ENCODE measurements around the gene EPG5. TPM values are rescaled to one million over a fixed set of nuclear protein-coding genes. Genes with fewer than 3 reads are reported as not detected.

The EPG5 gene
- total RNA-seq, 1 donor from 2014 or later, result 36.6 TPM

DNA sequence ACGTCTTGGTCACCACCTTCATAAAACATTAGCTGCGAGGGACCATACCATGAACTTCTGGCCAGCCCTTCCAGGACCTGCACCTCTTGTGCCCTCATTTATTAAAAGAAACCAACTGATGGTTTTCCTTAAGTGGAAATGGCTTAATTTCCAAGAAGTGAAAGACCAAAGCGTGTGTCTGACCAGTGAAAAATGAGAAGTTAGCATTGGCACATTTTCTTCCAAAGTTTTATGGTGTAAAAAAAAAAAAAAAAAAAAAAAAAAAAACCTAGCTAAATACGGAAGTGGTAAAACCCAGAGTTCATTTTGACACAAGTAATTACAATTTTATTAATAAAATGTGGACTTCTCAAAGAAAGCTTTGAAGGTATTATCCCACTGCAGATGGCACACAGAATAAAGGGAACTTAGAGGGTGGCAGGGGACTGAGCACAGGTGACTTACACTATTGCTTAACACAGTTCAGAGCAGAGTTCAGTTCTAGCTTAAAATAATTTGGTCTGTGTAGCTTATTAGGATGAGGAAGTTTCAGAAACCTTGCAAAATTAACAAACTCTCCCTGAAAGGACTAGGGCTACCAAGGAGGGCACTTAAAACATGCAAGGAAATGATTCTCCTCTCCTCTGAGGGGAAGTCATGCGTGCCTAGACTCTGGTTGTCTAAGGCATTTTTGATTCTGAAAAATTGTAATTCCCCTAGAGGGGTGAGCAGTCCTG is 42.2 kb upstream of the EPG5 start:
- no peaks in the 10 kb centered on the region for H3K36me3 Mint-ChIP-seq (ENCODE audit: unreplicated experiment)
- H3K27me3 Mint-ChIP-seq (ENCODE audit: unreplicated experiment), result peaks cover 3% of the 10 kb centered on the region
- no peak for DNase-seq
- no peaks in the 10 kb centered on the region for H3K4me1 Mint-ChIP-seq (ENCODE audit: low read depth, unreplicated experiment)
- H3K27ac Mint-ChIP-seq (ENCODE audit: unreplicated experiment), result no peak overlapping the region
- H3K4me3 Mint-ChIP-seq (ENCODE audit: unreplicated experiment), result no peak overlapping the region
- no peaks in the 10 kb centered on the region for H3K9me3 Mint-ChIP-seq (ENCODE audit: unreplicated experiment)
- TF ChIP-seq, protein P1, sequence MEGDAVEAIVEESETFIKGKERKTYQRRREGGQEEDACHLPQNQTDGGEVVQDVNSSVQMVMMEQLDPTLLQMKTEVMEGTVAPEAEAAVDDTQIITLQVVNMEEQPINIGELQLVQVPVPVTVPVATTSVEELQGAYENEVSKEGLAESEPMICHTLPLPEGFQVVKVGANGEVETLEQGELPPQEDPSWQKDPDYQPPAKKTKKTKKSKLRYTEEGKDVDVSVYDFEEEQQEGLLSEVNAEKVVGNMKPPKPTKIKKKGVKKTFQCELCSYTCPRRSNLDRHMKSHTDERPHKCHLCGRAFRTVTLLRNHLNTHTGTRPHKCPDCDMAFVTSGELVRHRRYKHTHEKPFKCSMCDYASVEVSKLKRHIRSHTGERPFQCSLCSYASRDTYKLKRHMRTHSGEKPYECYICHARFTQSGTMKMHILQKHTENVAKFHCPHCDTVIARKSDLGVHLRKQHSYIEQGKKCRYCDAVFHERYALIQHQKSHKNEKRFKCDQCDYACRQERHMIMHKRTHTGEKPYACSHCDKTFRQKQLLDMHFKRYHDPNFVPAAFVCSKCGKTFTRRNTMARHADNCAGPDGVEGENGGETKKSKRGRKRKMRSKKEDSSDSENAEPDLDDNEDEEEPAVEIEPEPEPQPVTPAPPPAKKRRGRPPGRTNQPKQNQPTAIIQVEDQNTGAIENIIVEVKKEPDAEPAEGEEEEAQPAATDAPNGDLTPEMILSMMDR (IDR thresholded peaks at IDR 0.05; ENCODE audit: partially characterized antibody, unreplicated experiment), result no peak

DNA sequence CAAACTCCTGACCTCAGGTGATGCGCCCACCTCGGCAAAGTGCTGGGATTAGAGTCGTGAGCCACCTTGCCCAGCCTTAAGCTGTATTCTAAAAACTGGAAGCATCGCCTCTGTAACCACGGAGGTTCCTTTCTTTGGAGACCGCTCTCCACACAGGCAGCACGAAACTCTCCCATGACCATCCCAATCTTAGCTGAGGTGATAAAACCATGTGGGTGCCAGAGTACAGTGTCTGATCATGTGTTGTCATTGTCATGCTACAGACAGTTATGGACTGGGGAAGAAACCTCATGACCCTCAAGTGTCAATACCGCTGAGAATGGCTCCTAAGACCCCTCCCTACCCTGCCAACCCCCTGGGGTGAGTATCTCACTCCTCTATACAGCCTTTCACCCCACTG is 41.4 kb upstream of the EPG5 start:
- DNase-seq, result no peak
- Mint-ChIP-seq H3K4me1 (ENCODE audit: low read depth, unreplicated experiment) (no peaks in the 10 kb centered on the region), H3K27me3 (ENCODE audit: unreplicated experiment) (peaks cover 3% of the 10 kb centered on the region), H3K36me3 (ENCODE audit: unreplicated experiment) (no peaks in the 10 kb centered on the region), H3K27ac (ENCODE audit: unreplicated experiment) (no peak overlapping the region), H3K4me3 (ENCODE audit: unreplicated experiment) (no peak overlapping the region), H3K9me3 (ENCODE audit: unreplicated experiment) (no peaks in the 10 kb centered on the region)
- TF ChIP-seq, protein P1 (IDR thresholded peaks at IDR 0.05; ENCODE audit: partially characterized antibody, unreplicated experiment), result no peak

DNA sequence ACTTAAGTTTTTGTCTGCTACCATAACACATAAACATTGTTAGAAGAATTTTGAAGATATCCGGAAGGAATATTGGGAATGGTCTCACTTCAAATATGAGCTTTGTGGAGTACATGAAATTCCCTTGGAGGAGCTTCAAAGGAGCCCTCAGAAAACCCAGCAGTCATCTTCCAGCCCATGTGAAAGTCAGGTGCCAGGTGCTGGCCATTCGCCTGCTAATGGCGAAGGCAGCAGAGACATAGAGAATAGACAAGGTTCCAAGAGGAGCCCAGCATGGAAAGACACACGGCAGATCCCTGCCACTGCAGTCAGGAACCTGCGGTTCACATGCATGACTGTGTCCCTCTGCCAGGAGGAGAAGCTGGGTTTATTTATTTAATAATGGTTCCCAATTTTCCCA is 40.0 kb upstream of the EPG5 start:
- H3K27ac Mint-ChIP-seq (ENCODE audit: unreplicated experiment), result no peak overlapping the region
- TF ChIP-seq, protein P1 (IDR thresholded peaks at IDR 0.05; ENCODE audit: partially characterized antibody, unreplicated experiment), result no peak
- DNase-seq, result no peak
- no peaks in the 10 kb centered on the region for H3K4me1 Mint-ChIP-seq (ENCODE audit: low read depth, unreplicated experiment)
- peaks cover 3% of the 10 kb centered on the region for H3K27me3 Mint-ChIP-seq (ENCODE audit: unreplicated experiment)
- no peaks in the 10 kb centered on the region for H3K9me3 Mint-ChIP-seq (ENCODE audit: unreplicated experiment)
- H3K4me3 Mint-ChIP-seq (ENCODE audit: unreplicated experiment), result no peak overlapping the region
- no peaks in the 10 kb centered on the region for H3K36me3 Mint-ChIP-seq (ENCODE audit: unreplicated experiment)

DNA sequence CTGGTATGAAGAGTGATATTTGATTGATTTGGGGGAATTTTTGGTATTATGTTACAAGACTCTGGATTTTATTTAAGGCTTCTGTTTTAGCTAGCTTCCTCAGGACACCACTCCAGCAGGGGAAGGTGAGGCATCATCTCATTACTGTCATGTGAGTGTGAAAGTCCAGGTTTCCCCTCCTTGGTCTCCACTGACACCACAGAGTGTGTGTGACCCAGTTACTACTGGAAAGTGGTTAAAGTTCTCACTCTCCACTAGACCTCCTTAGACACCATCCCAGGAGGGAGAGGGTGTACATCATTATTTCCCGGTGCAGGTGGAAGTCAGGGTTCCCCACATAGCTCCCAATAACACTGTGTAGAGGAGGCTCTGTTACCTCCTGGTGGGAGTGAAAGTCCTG is 35.8 kb upstream of the EPG5 start:
- Mint-ChIP-seq H3K36me3 (ENCODE audit: unreplicated experiment) (no peaks in the 10 kb centered on the region), H3K4me3 (ENCODE audit: unreplicated experiment) (no peak overlapping the region), H3K9me3 (ENCODE audit: unreplicated experiment) (no peaks in the 10 kb centered on the region), H3K27ac (ENCODE audit: unreplicated experiment) (no peak overlapping the region), H3K27me3 (ENCODE audit: unreplicated experiment) (no peaks in the 10 kb centered on the region), H3K4me1 (ENCODE audit: low read depth, unreplicated experiment) (no peaks in the 10 kb centered on the region)
- TF ChIP-seq, protein P1 (IDR thresholded peaks at IDR 0.05; ENCODE audit: partially characterized antibody, unreplicated experiment), result no peak
- DNase-seq, result no peak

DNA sequence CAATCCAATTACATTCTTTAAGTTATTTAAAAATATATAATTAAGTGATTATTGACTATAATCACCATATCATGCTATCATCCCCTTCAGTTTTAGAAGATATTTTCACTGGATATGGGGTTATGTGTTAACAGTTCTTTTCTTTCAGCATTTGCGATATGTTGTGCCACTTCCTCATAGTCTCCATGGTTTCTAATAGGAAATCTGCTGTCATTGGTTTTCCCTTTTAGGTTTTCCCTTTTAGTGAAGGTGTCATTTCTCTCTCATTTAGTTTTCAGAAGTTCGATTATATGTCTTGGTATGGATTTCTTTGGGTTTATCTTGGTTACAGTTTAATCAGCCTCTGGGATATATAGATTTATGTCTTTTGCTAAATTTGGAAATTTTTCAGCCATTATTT is 34.8 kb upstream of the EPG5 start:
- no peak for DNase-seq
- H3K4me3 Mint-ChIP-seq (ENCODE audit: unreplicated experiment), result no peak overlapping the region
- no peaks in the 10 kb centered on the region for H3K36me3 Mint-ChIP-seq (ENCODE audit: unreplicated experiment)
- H3K9me3 Mint-ChIP-seq (ENCODE audit: unreplicated experiment), result no peaks in the 10 kb centered on the region
- no peaks in the 10 kb centered on the region for H3K4me1 Mint-ChIP-seq (ENCODE audit: low read depth, unreplicated experiment)
- no peak overlapping the region for H3K27ac Mint-ChIP-seq (ENCODE audit: unreplicated experiment)
- H3K27me3 Mint-ChIP-seq (ENCODE audit: unreplicated experiment), result no peaks in the 10 kb centered on the region
- TF ChIP-seq, protein P1 (IDR thresholded peaks at IDR 0.05; ENCODE audit: partially characterized antibody, unreplicated experiment), result no peak

Data from glutamatergic neuron (in vitro differentiated cells).